ENCODE data around the gene ADAMTS15. TPM values are rescaled to one million over a fixed set of nuclear protein-coding genes. Genes with fewer than 3 reads are reported as not detected.

Gene ADAMTS15
- total RNA-seq, 2 experiments from 2014 or later = not detected

GRCh38 chr11:130424613-130425140, 23.8 kb upstream of the ADAMTS15 start:
- Histone ChIP-seq H3K36me3 (ENCODE audit: insufficient read depth, low read length) (no peaks in the 10 kb centered on the region), H4K20me1 (ENCODE audit: insufficient read depth, low read length) (no peaks in the 10 kb centered on the region), H3K4me1 (ENCODE audit: insufficient read depth, low read length, poor library complexity, severe bottlenecking) (no peaks in the 10 kb centered on the region), H3K79me2 (ENCODE audit: insufficient read depth, low read depth, low read length) (no peaks in the 10 kb centered on the region), H3K4me2 (ENCODE audit: low read length) (no peak overlapping the region), H3K4me3 (ENCODE audit: low read depth, low read length, poor library complexity, severe bottlenecking) (no peak overlapping the region), H2AFZ (ENCODE audit: low read length) (no peak overlapping the region), H3K9me2 (ENCODE audit: insufficient read depth, low read length) (no peaks in the 10 kb centered on the region), H3K9me3 (ENCODE audit: low read length) (no peaks in the 10 kb centered on the region), H3K27ac (ENCODE audit: low read depth, low read length, poor library complexity, severe bottlenecking) (no peak overlapping the region)
- no peak for TF ChIP-seq CTCF (conservative IDR thresholded peaks at IDR 0.05; ENCODE audit: low read length)
- TF ChIP-seq EZH2phosphoT487 (IDR thresholded peaks at IDR 0.05; ENCODE audit: borderline replicate concordance, low read depth, low read length) = no peak
- ChIA-PET CTCF (ENCODE audit: unreplicated experiment) (no interaction called here), POLR2A (interaction anchor here (0.7 kb wide), 1 partner anchor 52 kb away, joined by 3 read pairs; no protein-coding TSS in a partner anchor)
- intact Hi-C loops (cut with micrococcal nuclease; ENCODE audit: unreplicated experiment) = no loop called here
- BruUV-seq (replicated peaks) = no TSS peak
- DNase-seq (ENCODE audit: low spot score) = no peak

- Histone ChIP-seq H2AFZ (ENCODE audit: low read length) (no peak overlapping the region), H3K27ac (ENCODE audit: low read depth, low read length, poor library complexity, severe bottlenecking) (no peak overlapping the region), H3K9me3 (ENCODE audit: low read length) (no peaks in the 10 kb centered on the region), H3K4me3 (ENCODE audit: low read depth, low read length, poor library complexity, severe bottlenecking) (no peak overlapping the region), H3K4me2 (ENCODE audit: low read length) (no peak overlapping the region), H3K79me2 (ENCODE audit: insufficient read depth, low read depth, low read length) (no peaks in the 10 kb centered on the region), H3K9me2 (ENCODE audit: insufficient read depth, low read length) (no peaks in the 10 kb centered on the region), H3K4me1 (ENCODE audit: insufficient read depth, low read length, poor library complexity, severe bottlenecking) (no peaks in the 10 kb centered on the region), H4K20me1 (ENCODE audit: insufficient read depth, low read length) (no peaks in the 10 kb centered on the region), H3K36me3 (ENCODE audit: insufficient read depth, low read length) (no peaks in the 10 kb centered on the region)
- BruUV-seq (replicated peaks) = no TSS peak
- intact Hi-C loops (cut with micrococcal nuclease; ENCODE audit: unreplicated experiment) = no loop called here
- ChIA-PET POLR2A (interaction anchor here (0.7 kb wide), 1 partner anchor 51 kb away, joined by 3 read pairs; no protein-coding TSS in a partner anchor), CTCF (ENCODE audit: unreplicated experiment) (no interaction called here)
- DNase-seq (ENCODE audit: low spot score) = no peak
- TF ChIP-seq EZH2phosphoT487 (IDR thresholded peaks at IDR 0.05; ENCODE audit: borderline replicate concordance, low read depth, low read length) = no peak
- no peak for TF ChIP-seq CTCF (conservative IDR thresholded peaks at IDR 0.05; ENCODE audit: low read length)
These were observed 23.3 kb upstream of the ADAMTS15 start for GRCh38 chr11:130425156-130425555.

- no peaks in the 10 kb centered on the region for H3K36me3 ChIP-seq (ENCODE audit: insufficient read depth, low read length)
- no peaks in the 10 kb centered on the region for H3K9me3 ChIP-seq (ENCODE audit: low read length)
- BruUV-seq (replicated peaks) = no TSS peak
- H4K20me1 ChIP-seq (ENCODE audit: insufficient read depth, low read length) = no peaks in the 10 kb centered on the region
- H2AFZ ChIP-seq (ENCODE audit: low read length) = no peak overlapping the region
- ChIA-PET CTCF (ENCODE audit: unreplicated experiment) (no interaction called here), POLR2A (no interaction called here)
- H3K27ac ChIP-seq (ENCODE audit: low read depth, low read length, poor library complexity, severe bottlenecking) = no peak overlapping the region
- TF ChIP-seq CTCF (conservative IDR thresholded peaks at IDR 0.05; ENCODE audit: low read length) (no peak), EZH2phosphoT487 (IDR thresholded peaks at IDR 0.05; ENCODE audit: borderline replicate concordance, low read depth, low read length) (no peak)
- H3K9me2 ChIP-seq (ENCODE audit: insufficient read depth, low read length) = no peaks in the 10 kb centered on the region
- H3K4me1 ChIP-seq (ENCODE audit: insufficient read depth, low read length, poor library complexity, severe bottlenecking) = no peaks in the 10 kb centered on the region
- H3K79me2 ChIP-seq (ENCODE audit: insufficient read depth, low read depth, low read length) = no peaks in the 10 kb centered on the region
- intact Hi-C loops (cut with micrococcal nuclease; ENCODE audit: unreplicated experiment) = no loop called here
- H3K4me2 ChIP-seq (ENCODE audit: low read length) = no peak overlapping the region
- no peak for DNase-seq (ENCODE audit: low spot score)
- H3K4me3 ChIP-seq (ENCODE audit: low read depth, low read length, poor library complexity, severe bottlenecking) = no peak overlapping the region
These were observed 22.1 kb upstream of the ADAMTS15 start for GRCh38 chr11:130426223-130426836.
